Stimulated activated naive CD4-positive, alpha-beta T cell treated with Interleukin-2 at 50 U/mL for 16 hours (primary cell): ENCODE data around the gene DDN.

Source experiments
- DNase-seq: peaks from one replicate; lab custom pipeline; 2025; lab: John Stamatoyannopoulos, UW

The DDN gene

DNA sequence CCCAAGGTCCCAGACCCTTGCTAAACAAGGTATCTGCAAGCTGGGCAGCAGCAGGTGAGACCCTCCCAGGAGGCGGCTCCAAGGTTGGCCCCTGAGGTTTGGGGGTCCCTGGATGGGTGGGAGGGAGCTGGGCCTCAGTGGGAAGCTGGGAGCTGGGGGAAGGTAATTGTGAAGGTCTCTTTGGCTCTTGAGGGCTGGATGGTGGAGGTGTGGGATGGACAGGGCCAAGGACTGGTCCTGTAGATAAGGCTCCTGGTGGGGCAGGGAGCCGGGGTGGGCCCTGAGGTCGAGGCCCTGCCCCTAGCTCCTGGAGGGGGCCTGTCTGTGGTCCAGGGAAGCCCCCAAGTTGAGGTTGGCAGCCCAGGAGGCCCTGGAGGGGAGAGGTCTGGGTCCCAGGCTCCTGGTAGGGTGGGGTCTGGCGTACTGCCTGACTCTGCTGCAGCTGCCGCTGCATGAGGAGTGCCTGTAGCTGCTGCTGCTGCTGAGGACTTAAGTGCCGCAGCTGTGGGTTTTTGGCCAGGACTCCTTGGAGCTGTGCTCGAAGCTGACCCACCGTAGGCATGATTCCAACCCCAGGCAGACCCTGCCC is 32.5 kb upstream of the DDN start:
- DNase-seq: no peak

DNA sequence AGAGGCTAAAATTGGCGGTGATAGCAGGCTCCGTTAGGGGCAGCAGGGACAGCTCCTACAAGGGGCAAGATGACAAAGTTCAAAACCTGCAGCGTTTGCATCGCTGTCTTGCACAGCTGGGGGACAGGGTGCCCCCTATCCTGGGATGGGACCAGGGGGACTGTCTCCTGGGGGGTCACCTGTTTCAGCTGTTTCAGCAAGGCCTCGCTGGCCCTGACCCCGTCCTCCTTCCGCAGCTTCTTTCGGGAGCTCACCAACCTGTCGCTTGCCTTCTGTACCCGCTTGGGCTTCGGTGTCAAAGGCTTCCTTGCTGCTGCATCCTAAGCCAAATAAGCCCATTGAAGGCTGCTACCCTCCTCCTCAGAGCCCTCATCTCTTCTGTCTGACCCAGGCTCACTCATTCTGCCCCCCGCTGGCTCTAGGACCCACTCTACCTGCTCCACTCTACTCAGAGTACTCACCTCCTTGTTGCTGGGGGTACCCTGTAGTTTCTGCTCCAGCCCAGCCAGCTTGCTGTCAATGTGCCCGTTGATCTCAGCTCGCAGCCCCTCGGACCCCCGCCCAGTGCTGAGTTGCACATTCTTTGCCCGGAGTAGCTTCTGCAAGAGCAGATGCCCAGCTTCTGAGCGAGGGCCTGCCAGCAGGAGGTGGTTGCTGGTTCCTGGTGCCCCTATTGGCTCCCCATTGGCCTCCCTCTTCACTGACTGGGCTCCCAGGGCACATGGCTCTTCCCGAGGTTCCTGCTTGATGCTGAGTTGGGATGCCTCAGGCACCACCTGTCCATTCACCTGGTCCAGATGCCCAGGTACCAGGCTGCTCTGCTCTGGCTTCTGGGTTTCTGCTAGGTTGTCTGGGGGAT is 31.8 kb upstream of the DDN start:
- DNase-seq: no peak

DNA sequence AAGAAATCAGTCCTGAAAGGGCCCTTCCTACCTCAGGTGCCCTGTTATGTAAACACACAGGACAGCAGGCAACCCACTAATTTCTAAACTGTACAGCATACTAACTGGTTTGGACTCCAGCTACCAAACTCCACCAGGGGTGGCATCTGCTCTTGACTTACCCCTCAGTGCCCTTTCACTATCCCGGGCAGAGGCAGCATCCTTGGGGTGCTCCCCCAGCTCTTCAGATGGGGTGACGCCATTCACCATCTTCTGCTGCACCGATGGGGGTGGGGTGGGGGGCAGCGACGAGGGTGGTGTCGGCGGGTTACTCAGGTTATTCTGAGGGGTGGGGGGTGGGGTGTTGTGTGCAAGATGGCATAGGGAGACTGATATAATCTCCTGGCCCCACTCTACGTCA is 30.9 kb upstream of the DDN start:
- DNase-seq: no peak

DNA sequence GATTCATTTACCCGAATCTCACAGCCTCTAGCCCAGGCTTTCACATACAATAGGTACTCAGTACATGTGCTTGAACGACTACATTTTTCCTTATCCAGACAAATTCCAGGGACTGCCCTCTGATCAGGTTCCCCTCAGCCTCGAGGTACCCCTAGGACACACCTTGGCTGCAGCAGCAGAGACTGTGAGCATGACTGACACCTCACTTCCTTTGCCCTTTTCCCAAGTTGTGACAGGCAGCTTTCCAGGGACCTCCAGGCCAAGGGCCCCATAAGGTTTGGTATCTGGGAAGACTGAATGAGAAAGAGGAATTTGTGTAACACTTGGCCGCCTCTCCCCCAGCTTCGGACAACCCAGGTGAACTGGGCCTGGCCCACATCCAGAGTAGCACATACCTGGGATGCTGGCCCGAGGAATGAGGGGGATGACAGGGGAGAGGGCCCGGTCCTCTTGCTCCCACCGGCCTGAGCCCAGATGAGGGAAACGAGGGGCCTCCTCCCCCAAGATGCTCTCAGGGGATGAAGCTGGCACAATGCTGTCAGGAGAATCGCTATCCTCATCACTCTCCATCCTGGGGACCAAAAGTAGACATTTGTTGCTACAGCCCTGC is 29.6 kb upstream of the DDN start:
- no peak for DNase-seq

DNA sequence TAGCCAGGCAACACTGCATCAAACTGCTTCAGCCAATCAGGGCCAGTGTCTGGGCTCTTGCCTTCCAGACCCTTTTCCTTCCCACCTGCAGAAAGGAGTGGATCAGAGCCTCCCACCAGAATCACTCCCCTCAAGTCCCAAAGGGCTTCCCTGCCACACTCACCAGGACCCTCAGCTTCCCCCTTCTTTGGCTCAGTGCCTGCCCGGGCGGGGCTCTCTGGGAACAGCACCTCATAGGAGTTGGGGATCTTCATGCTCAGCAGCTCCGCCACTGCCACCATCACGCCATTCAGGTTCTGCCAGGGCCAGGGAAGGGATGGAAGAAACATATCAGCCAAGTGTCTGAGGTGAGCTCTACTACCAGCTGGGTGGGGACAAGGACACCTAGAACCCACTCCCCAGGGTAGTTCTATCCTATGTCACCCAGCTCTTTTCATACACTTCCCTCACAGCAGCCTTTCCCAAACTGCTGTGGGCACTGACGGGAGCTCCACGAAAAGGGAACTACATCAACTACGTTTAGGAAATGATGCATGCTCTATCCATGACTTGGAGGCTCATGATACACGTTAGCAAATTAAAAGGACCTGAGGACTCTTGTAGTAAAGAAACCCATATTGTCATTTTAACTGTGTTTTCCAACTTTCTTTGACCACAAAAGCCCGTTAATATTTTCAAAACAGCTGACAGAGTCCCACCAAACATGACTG is 28.8 kb upstream of the DDN start:
- no peak for DNase-seq

DNA sequence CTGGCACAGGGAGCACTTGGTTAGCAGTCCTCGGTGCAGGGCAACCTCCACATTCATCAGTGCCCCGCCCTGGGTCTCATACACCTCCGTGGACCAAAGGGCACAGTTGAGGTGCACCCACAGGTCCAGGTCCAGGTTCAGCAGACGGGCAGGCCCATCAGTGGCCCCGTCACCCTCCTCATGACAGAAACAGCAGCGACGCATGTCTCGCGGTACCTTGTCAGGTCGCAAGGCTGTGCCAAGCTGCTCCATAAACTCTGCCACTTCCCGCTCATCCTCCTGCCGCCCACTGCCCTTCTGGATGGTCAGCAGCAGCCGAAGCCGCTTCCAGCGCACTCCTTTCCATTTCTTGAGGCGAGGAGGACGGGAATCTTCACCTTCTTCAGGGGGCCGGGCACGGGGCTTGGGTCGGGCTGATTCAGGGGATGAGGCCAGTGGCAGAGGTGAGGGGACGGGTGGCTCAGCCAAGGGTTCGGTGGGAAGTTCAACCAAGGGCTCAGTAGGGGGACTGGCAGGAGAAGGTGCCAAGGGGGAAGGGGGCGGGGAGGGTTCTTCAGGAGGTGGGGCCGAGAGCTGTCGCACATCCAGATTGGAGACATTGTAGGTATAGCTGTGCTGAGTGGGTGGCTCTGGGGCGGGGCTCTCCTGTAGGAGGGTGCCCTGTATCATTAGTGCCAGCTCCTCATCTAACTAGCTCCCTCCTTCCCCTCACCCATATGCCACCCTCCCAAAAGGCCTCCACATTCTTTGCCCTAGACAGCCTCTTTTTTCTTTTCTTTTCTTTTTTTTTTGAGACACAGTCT is 27.7 kb upstream of the DDN start:
- DNase-seq: no peak

DNA sequence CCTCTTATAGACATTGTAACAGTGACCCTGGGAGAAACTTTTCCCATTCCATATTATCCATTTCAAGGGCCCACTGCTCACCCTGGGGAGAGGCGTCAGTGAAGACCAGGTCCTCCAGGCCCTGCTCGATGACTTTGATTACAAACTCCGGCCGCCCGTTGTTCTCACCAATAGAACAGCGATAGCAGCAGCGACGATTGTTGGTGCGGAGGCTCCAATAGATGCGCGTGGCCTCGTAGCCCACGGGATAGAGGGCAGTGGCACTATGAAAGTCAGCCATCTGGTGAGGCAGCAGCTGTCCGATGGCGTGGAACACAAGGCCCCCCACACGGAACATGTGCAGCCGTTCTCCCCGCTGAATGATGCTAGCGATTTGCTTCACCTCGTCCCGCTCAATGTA is 26.9 kb upstream of the DDN start:
- DNase-seq: no peak

DNA sequence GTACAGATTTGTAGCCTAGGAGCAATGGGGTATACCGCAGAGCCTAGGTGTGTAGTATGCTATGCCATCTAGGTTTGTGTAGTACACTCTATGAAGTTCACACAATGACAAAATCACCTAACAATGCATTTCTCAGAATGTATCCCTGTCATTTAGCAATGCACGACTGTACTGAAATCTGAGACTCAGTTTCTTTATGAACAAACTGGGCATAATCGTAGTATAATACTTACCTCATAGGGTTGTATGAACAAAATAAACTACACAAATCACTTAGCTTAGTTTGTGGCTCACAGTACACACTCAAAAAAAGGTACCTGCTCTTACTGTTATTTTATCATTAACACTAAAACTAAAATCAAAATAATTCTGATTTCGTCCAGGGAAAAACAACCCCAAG is 26.3 kb upstream of the DDN start:
- DNase-seq: no peak

DNA sequence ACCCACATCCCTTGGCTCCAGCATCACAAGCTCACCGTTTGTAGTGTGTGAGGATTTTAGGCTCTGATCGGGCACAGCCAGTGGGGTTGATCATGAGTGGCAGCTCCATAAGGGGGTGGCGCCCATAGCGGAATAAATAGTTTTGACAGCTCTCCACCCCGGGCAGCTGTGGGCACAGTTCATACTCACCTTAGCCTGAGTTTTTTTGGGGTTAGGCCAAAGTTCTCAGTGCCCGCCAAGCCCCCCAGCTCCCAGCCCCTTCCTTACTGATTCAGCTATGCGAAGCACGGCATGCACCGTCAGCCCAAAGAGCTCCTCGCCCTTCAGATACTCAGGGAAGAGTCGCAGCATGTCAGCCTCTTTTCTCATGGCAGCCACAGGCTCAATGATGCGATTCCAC is 25.4 kb upstream of the DDN start:
- DNase-seq: no peak

DNA sequence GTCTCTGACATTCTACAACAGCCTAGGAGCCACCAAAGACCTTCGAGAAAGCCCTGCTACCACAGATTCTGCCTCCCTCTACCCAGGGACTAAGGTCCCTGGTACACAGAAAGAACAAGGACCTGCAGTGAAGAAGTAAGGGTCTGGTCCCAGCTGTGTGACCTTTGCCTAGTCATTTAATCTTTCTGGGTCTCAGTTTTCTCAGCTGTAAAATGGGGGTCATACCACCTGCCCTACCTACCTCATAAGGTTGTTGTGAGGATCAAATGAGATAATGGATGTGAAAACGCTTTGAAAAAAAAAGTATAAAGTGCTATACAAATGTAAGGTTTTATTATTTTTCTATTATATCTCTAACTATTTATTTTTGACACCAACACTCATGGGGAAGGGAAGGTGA is 24.6 kb upstream of the DDN start:
- no peak for DNase-seq

DNA sequence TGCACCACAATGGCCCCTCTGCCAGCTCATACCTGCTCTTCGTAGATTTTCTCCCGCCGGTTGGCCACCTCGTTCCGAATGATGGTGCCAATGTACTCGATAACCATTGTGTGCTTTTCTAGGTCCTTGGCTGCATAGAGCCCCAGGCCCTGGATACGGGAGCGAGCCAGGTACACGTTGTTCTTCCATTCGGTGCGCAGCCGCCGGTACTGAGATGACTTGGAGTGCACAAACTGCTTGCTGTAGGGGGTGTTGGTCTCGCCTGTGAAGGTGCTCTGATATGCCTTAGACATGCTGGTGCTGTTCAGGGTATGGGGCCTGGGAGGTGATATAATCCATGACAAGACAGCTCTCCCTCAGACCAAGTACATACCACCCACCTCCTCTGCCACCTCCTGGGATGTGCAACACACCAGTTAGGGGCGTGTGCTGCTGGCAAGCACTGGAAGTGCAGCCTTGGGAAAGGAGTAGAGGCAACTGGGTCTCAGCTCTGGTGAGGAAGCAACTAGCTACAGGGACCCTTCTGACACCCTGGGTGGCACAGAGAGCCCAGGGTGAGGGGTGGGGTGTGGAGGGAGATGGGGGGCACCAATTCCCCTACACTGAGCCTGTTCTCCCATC is 23.5 kb upstream of the DDN start:
- no peak for DNase-seq

DNA sequence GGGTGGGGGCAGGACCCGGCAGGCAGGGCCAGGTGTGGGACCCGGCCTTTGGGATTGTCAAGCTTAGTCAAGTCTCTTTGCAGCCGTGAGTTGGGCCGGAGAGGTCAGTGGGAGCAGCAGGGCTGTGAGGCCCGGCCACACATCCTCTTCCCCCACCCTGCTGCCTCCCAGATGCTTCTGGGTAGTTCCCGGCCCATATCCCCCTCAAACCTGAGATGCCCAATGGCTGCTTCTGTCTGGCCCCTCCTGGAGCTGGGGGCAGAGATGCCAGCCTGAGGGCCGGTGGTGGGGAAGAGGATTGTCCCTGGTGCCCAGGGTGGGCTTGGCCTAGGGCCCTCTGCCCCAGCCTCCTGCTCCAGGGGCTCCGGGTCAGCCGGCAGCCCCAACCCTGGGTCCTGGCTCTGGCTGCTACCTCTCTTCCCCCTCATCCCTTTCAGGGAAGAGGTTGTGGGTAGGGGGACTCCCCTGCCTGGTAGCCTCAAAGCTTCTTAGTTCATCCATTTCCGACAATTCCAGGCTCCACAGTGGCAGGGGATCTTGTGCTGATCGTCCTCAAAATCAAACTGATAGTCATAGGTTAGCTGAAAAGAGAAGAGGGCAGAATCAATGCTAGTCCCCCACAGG is 22.2 kb upstream of the DDN start:
- DNase-seq: no peak

DNA sequence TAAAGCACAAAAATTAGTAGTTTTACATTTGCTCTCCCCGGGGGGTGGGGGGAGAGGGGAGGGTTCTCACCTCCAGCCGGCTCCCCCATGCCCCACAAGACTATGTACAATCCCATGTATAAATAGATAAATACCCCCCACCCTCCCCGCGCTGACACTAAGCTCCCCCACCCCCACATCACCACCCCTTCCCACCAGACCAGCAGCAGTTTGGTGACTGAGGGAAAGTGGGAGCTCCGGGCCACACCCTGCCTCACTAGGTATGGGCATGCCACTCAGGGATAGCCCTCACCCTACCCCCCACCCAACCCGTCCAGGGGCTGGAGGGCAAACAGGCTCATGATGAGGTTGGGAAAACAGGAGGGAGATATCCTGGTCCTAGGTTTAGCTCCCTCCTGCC is 21.3 kb upstream of the DDN start:
- no peak for DNase-seq

DNA sequence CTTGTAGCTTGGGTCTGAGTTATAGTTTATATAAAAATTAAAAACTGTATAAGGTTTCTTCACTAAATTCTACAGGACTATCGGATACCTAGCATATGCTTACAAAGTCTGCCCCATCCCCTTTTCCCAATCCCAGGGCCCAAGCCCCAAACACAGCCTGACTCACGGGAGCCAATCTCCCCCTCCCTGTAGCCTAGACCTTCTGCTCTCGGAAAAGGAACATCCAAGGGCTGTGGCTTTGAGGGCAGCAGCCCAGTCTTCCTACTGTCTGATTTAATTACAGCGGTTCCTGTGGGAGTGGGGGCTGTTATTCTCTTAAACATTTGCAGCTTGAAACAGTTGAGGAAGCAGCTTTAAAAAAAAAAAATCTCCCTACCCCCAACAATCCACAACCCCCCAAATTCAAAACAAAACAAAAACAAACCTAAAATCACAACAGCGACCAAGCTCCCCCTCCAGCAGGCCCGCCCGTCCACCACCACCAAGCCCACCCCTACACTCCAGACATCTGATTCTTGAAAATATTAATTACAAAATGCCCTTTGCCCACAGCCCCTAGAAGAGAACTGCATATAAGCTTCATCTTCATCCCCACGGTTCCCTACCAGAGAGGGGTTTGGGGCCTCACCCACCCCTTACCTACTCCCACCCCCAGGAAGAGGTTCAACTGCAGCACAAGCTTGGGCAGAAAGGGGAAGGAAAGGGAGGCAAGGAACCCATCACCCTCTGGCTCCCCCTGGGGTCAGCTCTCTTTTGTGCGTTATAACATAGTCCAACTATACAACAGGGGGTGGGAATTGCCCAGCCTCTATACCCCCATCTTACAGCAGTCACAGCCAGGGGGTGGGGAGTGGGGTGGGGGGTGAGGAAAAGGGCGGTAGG is 20.5 kb upstream of the DDN start:
- peak; percentile 9 for DNase-seq

DNA sequence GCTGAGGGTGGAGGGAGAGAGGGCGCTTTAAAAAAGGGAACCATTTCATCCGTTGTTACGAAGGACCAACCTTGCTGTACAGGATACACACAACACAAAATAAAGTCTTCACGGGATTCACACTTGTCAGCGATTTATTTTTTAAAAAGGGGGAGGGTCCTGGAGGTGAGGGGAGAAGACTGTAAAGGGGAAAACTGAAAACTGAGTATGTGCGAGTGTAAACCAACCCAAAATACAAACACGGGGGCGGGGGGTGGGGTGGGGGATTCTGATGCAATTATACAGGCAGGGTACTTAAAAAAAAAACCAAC is 19.9 kb upstream of the DDN start:
- no peak for DNase-seq

DNA sequence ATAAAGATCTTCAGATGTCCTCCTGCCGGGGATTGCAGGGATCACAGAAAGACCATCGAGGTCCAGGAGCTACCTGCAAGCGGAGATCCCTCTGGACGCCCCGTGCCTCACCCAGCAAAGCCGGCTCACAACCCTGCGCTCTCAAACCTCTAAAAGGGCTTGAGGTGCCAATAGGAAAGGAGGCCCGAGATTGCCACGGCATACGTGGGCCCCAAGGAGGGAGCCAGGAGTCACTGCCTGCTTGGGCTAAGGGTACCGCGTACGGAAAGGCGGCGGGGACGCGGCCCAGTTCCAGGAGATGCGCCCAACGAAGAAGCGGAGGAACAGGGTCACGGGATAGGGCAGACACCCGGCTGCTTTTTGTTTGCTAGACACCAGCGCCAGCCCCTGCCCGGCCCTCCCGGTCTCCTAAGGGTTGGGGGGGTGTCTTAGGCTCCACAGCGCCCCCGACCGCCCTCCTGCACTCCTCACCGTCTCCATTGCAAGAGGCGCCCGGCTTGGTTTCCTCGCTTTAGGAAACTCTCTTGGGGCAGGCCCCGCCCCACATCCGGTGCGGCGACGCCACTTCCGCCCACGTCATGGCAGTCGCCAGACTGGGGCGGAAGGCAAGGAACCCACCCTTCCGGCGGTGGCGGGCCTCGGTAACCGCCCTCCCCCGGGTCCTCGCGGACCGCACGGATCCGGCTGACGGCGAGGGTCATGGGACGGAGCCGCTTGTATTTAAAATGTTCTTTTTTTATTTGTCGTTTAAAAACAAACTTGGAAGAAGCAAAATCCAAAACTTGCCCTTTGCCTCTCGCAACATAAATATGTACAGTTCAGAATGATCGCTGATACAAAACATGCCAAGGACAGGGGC is 19.3 kb upstream of the DDN start, which contains the start of gene PRKAG1:
TSS of gene PRKAG1 (minus strand) at position 516 of the 859 bp plus-strand sequence. CDS start at position 480, 36 bp downstream.
- DNase-seq: peak; percentile 94

DNA sequence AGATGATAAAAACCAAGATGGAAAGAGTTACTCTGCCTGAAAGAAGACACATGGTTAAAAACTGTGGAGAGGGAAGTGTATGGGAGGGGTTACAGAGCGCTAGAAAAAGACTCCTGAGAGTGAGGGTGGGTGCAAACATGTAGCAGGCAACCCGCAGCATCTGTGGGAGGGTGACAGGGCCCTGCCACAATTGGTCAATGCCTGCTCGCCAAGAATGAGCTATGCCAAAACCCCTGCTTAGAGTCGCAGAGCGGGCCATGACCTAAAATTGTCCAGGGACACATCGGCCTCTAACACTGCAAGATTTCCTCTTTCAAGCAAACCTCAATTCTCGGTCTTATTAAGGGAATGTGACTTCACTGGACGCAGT is 18.7 kb upstream of the DDN start:
- DNase-seq: peak; percentile 50

DNA sequence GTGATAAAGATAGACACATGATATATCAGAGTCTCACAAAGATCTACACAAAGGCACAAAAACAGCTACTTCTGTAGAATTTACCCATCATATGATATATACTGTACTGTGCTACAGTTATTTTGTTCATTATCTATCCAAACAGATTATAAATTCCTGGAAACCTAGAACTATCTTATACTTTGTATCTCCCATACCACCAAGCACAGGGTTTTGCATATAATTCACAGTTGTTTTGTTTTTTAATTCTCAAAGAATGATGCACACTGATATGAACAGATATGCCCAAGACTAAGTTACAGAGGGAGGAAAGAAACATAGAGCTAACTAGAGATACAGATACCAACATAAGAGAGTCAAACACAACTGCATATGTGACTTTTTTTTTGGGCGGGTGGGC is 16.0 kb upstream of the DDN start:
- DNase-seq: no peak

DNA sequence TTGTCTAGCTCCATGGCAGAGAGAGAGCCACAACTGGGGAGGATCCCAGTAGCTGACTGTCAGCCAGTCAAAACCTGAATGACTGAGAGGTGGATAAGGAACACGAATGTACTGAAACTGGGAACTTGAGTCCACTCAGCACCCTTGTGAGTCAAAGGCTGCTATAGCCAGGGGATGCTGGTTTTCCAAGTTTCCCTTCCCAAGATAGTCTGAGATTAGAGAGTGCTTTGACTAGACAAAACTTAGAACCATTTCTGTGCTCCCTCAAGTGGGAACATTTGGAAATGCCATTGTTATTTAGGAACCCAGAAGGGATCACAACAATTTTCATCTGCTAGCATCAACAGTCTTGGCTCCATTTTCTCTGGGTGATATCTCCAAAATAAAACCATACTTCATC is 15.4 kb upstream of the DDN start:
- no peak for DNase-seq
